ENCODE results near the gene XPA.

GRCh38 chr9:97665742-97666141 is 31.4 kb downstream of the XPA start:
- TF ChIP-seq GLIS3 (CRISPR knock-in tag; IDR thresholded peaks at IDR 0.05) = no peak
- TF ChIP-seq ZFP30 (CRISPR knock-in tag; IDR thresholded peaks at IDR 0.05) = no peak
- TF ChIP-seq ARNTL (CRISPR knock-in tag; IDR thresholded peaks at IDR 0.05; ENCODE audit: borderline replicate concordance, low read depth) = no peak
- no peak for TF ChIP-seq POU6F1 (CRISPR knock-in tag; IDR thresholded peaks at IDR 0.05; ENCODE audit: borderline replicate concordance, low read depth)
- TF ChIP-seq ZNF8 (CRISPR knock-in tag; IDR thresholded peaks at IDR 0.05) = no peak
- TF ChIP-seq ZFP3 (CRISPR knock-in tag; IDR thresholded peaks at IDR 0.05) = no peak
- no peak for TF ChIP-seq ESRRG (CRISPR knock-in tag; IDR thresholded peaks at IDR 0.05)
- no peak for TF ChIP-seq CREB5 (CRISPR knock-in tag; IDR thresholded peaks at IDR 0.05; ENCODE audit: low read depth)
- no peak for TF ChIP-seq TOX (CRISPR knock-in tag; IDR thresholded peaks at IDR 0.05; ENCODE audit: borderline replicate concordance)

Data from SK-N-SH treated with all-trans-retinoic acid at 6 μM for 48 hours (cell line).